ENCODE measurements around the gene PTPRM.

Gene PTPRM

GRCh38 chr18:8140841-8141501 is 573.9 kb downstream of the PTPRM start:
- no peak for DNase-seq

DNA sequence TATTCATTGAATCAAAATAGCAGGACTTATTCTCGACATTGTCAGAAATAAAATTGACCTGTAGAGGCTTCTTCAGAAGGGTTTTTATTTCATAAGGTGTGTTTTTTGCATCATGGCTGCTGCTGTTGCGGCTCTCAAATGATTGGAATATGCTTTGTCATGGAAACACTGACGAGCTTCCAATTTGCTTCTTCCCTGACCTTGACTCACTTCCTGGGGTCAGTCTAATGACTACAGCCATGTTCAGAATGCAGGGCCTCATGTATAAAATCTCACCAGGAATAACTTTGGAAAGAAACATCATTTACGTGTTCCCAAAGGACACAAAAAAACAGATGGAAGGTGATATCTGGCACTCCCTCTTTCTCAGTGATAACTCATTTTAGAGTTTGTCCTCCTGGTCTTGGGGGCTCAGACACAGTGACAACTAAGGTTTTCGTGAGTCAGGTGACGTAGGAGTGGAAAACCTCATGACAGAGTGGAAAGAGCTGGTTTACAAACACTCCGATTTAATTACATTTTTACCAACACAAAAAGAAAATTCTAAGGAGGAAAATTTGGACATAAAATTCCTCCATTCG is 575.1 kb downstream of the PTPRM start:
- DNase-seq = no peak

DNA sequence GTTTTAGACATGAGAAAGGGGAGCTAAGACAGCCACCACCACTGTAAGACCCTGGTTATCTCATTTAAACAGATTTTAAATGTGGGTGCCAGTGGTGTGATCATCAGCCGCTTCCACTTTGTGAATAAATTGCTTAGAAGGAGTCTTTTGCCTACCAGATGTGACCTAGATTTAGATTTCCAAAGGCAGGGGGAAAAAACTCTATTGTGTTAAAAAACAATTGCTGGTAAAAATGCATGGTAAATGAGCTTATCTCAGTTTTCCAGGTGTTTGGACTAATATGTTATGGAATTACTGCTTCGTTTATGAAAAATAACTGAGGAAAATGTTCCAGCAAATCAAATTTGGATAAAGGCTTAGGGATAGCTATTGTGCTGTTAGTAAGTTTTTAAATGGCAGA is 575.8 kb downstream of the PTPRM start:
- no peak for DNase-seq

- DNase-seq = no peak
These were observed 584.1 kb downstream of the PTPRM start for GRCh38 chr18:8151181-8151580.

- no peak for DNase-seq
These were observed 586.9 kb downstream of the PTPRM start for GRCh38 chr18:8153887-8154583.

DNA sequence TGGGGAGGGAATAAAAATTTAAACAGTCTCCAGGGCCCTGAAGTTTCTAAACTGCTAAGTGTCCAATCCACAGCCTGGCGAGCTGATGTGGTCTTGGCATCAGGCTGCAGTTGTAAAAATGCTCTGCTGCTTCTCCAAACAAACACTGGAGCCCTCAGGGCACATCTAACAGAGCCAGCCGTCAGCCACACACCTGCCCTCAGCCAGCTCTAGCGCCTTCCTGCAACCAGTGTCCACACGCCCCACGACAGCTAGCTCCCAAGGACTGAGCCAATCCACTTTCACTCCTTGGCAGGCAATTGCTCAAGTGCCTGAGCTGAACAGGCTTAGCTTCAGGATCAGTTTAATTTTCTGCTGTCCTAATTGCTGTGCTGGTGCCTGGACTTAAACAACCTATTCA is 595.7 kb downstream of the PTPRM start:
- no peak for DNase-seq

GRCh38 chr18:8163286-8163959 is 596.3 kb downstream of the PTPRM start:
- no peak for DNase-seq

GRCh38 chr18:8165095-8165494 is 598.0 kb downstream of the PTPRM start:
- no peak for DNase-seq

DNA sequence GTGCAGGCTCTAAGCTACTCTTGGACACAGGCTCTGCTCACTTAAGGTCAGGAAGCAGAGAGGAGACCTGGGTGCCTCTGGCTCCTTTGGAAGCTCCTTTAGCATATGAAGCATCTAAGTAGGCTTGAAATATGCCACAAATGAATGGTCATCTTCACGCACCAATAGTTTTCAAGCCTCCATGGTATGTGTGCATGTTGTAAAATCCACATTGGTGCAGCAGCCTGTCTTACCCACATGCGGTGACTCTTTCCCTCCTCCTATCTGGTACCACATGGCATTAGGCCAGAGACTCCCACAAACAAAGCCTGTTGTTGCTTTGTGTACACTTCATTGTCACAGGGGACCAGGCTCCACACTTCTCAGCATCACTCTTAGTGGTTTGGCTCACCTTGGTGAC is 599.9 kb downstream of the PTPRM start:
- DNase-seq = no peak

GRCh38 chr18:8167673-8168072 is 600.6 kb downstream of the PTPRM start:
- no peak for DNase-seq

DNA sequence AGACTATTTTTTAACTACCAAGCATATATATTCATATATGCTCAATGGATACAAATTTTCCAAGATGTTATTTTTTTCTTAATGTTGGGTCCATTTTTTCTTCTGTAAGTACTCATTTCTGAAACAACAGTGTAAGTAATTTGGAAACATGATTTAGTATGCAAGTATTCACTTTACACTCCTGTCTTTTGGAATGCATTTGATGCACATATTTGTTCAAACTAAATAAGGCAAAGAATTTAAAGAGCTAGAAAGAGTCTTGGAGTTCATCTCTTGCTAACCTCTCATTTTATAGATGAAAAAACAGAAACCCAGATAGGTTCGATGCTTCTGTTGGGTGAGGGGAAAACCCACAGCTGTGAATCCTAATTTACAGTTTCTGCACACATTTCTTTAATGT is 602.6 kb downstream of the PTPRM start:
- DNase-seq = no peak

- no peak for DNase-seq
These were observed 607.7 kb downstream of the PTPRM start for GRCh38 chr18:8174771-8175170.

- no peak for DNase-seq
These were observed 608.5 kb downstream of the PTPRM start for GRCh38 chr18:8175501-8176061.

DNA sequence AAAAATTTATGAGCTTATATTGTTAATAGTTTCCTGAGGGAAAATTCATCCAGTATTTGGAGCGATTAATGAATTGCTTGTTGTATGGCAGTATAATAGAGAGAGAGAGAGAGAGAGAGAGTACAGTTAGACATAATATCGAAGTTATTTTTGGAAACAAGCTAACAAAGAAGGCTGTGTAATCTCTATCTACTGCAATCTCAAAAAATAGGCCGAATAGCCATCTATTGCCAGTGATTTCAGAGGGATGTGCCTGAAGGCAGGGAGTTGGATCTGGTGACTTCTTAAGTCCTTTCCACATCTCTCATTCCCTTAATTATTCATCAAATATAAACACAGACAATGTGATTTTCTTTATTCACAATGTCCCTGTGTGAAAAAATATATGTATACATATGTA is 609.0 kb downstream of the PTPRM start:
- no peak for DNase-seq

DNA sequence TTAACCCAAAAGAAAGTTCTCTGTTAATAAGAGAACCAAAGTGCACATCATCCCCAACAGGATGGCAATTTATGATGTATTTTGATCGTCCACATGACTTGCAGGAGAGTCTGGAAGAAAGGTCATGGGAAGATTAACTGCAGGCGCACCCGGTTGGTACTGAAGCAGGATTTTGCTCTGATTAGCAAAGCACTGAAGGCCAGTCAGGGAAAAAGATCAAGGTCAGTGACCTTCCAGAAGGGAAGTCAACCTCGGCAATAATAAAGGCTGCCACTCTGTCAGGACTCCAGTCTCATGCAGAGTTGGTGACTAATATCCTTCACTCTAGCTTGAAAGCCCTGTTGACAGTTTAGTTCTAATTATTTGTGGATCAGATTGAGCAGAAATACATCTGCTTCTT is 609.4 kb downstream of the PTPRM start:
- DNase-seq = no peak

DNA sequence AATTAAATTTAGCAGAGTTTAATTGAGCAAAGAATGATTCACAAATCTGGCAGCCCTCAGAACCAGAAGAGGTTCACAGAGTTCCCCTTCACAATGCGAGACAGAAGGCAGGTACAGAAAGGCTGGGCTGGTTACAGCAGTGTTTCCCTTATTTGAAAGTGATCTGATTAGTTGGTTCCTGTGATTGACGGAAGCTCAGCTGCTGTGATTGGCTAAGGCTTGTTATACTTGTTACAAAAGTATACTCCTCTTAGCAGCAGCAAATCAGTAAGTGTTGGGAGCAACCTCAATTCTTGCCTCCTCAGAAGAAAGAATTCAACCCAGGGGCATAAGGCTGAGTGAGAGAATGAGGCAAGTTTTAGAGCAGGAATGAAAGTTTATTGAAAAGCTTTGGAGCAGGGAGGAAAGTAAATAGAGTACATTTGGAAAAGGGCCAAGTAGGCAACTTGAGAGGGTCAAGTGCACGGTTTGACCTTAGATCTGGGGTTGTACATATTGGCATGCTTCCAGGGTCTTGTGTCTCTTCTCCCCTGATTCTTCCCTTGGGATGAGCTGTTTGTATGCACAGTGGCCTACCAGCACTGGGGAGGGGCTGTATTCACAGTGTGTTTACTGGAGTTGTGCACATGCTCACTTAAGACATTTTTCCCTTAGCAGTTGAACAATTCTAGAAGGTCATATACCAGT is 610.4 kb downstream of the PTPRM start:
- DNase-seq = no peak

- no peak for DNase-seq
These were observed 619.3 kb downstream of the PTPRM start for GRCh38 chr18:8186413-8186812.

DNA sequence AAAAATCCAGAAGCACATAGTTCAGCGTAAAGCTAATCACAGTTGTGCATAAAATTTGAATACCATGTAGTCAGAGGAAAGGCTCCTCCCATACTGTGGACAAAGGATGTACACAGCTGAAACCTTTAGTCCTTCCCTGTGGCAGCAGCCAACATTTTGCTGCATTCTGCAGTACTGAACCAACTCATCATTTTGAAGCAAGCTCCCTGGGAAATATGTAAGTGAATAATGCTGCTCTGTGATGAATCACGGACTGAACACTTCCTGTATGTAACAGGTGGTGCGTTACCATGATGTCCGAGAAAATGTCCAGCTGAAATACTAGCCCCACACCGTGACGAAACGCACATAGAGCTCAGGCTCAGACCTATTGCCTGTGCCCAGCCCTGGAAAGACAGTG is 621.1 kb downstream of the PTPRM start:
- no peak for DNase-seq

- no peak for DNase-seq
These were observed 623.9 kb downstream of the PTPRM start for GRCh38 chr18:8190980-8191379.

DNA sequence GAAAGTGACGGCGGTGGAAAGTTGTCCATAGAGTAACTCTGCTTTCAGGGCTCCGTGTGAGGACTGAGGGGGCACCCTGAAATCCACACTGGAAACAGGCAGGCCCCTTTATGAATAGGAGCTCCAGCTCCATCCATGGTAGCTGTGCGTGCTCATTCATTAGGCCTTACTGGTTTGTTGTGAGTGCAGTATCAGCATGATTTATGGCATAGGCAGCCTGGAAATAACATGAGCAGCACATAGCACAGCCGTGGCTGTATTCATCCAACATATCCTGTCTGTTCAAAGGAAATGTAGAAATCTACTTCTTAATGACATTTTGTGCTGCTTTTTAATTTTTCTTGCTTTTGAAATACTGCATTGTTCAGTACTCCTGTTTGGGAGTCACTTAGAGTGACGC is 627.3 kb downstream of the PTPRM start:
- no peak for DNase-seq

DNA sequence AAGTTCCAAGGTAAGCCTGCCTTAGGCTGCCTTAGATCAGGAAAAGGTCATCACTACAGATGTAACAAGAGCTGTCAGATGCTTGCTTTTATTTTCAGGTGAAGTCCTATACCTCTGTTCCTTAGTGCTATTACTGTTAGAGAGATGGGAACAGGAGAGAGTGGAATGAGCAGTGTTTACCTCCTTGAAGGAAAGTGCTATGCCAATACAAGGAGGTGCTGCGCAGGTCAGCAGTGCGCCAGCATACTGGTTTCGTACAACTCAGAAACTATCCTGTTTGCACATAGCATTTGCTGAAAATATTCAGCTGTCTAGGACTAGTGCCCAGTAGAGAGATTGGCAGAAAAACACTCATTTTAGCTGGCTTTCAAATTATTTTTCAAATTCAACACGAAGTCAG is 629.1 kb downstream of the PTPRM start:
- no peak for DNase-seq

DNA sequence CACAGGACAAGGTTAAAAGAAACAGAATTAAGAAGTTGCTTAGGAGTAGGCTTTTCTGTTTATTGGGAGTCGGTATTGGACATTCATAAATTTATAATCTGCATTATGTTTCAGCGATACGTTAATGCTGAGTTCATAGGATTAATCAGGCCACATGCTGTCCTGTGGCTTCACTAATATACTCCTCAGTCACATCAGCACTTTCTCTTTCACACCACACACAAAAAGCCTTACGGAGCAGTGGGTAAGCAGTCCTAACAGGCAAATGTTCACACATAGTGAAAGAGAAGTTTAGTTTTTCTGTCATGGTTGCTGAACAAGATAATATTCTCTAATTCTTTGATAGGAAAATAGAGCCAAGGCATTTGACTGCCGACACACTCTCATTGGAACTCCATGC is 630.4 kb downstream of the PTPRM start:
- no peak for DNase-seq

GRCh38 chr18:8207996-8208395 is 640.9 kb downstream of the PTPRM start:
- DNase-seq = no peak

Measured in stimulated activated CD8-positive, alpha-beta memory T cell treated with anti-CD3 and anti-CD28 coated beads, Interleukin-4, amount 100 ng/mL, for 48 hours (primary cell).